Stimulated activated CD8-positive, alpha-beta memory T cell treated with anti-CD3 and anti-CD28 coated beads, Interleukin-7, amount 100 ng/mL, for 1 hour (primary cell): ENCODE results near the gene PSMA3.

Experiments used
- DNase-seq, 2 donors: peaks; one replicate each; pipeline ENCODE4 v3.0.0-alpha.2; 2020; ENCODE audit warnings: low read depth in 2 of 2

Gene PSMA3

DNA sequence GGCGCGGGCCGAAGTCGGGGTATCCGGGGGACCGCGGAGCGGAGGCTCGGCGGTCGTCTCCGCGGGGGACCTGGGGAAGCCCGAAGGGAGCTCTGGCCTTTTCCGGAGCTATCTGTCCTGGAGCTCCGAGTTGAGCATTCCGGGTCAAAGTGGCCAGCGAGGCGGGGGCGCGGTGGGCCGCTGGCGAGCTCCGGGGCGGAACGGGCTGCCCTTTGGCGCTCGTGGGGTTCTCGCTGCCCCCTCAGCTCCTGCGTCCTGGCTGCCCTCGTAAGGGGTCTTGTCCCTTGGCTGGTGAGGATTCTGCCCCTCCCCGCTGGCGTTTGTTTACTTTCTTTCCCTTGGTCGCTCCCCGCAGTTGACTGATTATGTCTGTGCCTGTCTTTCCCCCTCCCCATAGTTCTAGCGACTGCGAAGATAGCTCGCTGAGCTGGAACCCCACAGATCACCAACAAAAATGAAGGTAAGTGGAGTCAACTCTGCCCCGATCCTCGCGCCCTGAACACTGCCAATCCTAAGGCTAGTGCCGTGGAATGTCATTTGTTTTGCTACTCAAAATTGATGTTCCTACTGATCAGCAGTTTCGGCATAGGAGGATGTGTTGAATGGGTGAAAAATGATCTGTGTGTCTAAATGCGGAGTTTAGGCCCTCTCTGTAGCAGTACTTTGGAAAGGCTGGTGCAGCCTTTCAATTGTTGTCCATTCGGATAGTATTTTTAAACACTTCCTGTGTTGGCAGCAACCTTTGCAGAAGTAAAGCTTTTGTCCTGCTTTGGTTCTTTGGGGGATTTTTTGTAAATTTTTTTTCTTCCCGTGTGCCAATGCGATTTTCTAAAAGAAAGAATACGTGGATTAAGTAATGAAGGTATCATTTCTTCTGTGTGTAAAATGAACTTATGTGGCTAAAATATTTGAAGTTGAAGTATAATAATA, 55.0 kb downstream of the PSMA3 start:
- peak; percentile 7 to 9 for DNase-seq

DNA sequence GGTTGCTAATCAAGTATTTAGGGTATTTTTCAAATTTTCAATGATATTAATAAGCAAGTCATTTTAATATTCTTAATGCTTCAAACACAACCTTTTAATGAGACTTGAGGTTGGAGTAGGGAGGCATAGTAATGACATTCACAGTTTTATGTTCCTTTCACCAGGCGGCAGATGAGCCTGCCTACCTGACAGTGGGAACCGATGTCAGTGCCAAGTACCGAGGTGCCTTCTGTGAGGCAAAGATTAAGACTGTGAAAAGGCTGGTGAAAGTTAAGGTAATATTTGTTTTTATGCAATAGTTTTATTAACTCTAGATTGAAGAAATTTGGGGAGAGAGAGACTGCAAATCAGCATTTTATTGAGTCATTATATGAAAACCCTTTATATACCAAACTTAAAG, 56.8 kb downstream of the PSMA3 start:
- no peak for DNase-seq

DNA sequence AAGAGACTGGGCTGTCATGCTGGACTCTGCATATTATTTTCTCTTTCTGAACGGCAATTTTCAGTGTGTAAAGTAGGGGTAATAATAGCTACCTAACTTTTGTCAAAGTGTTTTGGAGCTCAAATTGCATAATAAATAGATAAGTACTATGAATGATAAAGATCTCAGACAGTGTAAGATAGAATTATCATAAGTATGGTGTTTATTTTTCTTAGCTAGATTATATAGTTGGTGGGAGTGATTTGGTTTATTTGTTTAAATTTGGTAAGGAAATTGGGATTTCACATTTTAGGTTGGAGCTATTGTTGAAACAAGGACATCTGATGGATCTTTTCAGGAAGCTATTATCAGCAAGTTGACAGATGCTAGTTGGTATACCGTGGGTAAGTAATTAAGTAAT, 61.1 kb downstream of the PSMA3 start:
- DNase-seq: no peak

DNA sequence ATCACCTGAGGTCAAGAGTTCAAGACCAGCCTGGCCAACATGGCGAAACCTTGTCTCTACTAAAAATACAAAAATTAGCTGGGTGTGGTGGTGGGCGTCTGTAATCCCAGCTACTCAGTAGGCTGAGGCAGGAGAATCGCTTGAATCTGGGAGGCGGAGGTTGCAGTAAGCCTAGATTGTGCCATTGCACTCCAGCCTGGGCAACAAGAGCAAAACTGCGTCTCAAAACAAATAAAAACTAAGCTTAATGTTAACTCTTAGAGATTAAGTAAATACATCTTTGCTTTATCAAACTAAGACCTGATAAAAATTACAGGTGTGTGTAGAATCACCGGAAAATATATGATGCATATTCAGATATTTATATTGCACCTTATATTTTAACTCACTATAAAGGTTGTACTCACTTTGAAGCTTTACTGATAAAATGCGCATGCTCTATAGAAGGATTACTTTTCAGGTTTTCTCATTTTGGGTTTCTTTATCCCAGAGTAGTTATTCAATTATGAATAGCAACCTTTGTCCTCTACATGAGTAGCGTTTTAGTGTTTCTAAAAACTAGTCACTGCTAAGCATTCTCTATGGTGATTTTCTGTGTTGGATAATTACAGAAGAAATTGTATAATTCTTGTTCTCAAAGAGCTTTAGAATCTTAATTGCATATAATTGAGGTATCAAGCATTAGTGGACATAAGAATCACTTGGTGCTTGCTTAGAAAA, 63.1 kb downstream of the PSMA3 start:
- DNase-seq: no peak

DNA sequence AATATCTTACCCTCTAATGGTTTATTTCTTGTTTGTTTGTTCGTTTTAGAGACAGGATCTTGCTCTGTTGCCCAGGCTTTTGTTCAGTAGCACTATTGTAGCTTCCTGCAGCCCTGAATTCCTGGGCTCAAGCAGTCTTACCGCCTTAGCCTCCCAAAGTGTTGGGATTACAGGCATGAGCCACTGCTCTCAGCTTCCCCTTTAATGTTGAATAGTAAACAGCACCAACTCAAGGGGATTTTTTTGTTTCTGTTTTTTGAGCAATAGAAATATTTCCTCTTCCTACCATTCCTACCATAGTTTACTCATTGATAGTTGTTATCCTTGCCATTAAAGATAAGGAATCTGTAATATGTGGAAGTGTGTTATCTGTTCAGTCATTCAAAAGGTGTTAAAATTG, 64.4 kb downstream of the PSMA3 start:
- DNase-seq: no peak

DNA sequence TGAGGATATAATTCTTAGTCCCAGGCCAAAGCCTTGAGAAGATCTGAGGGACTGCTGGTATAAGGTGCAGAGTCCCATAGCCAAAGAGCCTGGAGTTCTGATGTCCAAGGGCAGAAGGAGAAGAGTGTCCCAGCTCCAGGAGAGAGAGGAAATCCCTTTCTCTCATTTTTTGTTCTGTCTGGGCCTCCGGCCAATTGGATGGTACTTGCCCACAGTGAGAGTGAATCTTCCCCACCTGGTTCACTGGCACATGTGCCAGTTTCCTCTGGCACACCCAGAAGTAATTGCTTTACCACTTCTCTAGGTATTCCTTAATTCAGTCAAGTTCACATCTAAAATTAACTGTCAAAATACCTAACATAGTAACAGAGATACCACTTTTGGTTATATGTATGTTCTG, 69.1 kb downstream of the PSMA3 start:
- DNase-seq: no peak

DNA sequence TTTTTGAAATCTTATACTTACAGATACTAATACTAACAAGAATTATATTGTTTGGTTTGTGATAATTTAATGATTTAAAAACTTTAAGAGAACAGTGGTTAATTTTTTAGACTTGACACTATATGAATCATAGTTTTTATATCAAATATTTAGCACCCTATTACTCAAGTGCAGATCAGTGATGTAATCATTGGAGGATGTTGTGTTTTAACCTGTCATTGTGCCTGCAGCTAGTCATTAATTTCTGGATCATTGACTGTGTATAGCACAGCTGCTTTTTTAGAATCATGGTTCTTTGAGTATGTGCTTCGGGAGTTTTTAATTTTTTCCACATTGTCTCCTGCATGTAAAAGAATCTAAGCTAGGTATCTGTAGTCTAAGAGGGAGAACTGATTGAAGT, 71.0 kb downstream of the PSMA3 start:
- no peak for DNase-seq
